Measurements from ENCODE around the gene PTHLH. TPM values are rescaled to one million over a fixed set of nuclear protein-coding genes. Genes with fewer than 3 reads are reported as not detected.

The PTHLH gene
- total RNA-seq, 4 donors from 2014 or later, result 4.5 to 9.6 (median 5.6) TPM

GRCh38 chr12:27998658-27999057, 26.1 kb upstream of the PTHLH start:
- no peak overlapping the region for H3K4me3 ChIP-seq
- no peaks in the 10 kb centered on the region for H3K9me3 ChIP-seq
- H3K4me1 ChIP-seq, result peaks cover 0 to 23% (median 0%) of the 10 kb centered on the region in 3 donors
- no peak overlapping the region for H3K27ac ChIP-seq
- H3K36me3 ChIP-seq, result no peaks in the 10 kb centered on the region
- no peak for TF ChIP-seq POLR2A (IDR thresholded peaks at IDR 0.05)
- TF ChIP-seq CTCF (IDR thresholded peaks at IDR 0.05), result no peak
- H3K27me3 ChIP-seq, result no peaks in the 10 kb centered on the region
- intact Hi-C loops (cut with DNase I), result no loop called here
- DNase-seq, result no peak

- Histone ChIP-seq H3K27ac (no peak overlapping the region), H3K36me3 (no peaks in the 10 kb centered on the region), H3K4me1 (peaks cover 0 to 23% (median 0%) of the 10 kb centered on the region in 3 donors), H3K9me3 (no peaks in the 10 kb centered on the region), H3K27me3 (no peaks in the 10 kb centered on the region), H3K4me3 (no peak overlapping the region)
- no peak for TF ChIP-seq CTCF (IDR thresholded peaks at IDR 0.05)
- TF ChIP-seq POLR2A (IDR thresholded peaks at IDR 0.05), result no peak
- intact Hi-C loops (cut with DNase I), result no loop called here
- DNase-seq, result no peak
- 51 to 57% methylated on average over 2 of the region's 2 CpGs for WGBS, 2 donors
Measured at GRCh38 chr12:27998170-27998569, 25.6 kb upstream of the PTHLH start.

GRCh38 chr12:27996761-27997160, 24.2 kb upstream of the PTHLH start:
- 56 to 68% methylated on average over 3 of the region's 3 CpGs for WGBS, 2 donors
- TF ChIP-seq CTCF (IDR thresholded peaks at IDR 0.05), result no peak
- no peak for TF ChIP-seq POLR2A (IDR thresholded peaks at IDR 0.05)
- intact Hi-C loops (cut with DNase I), result no loop called here
- no peaks in the 10 kb centered on the region for H3K36me3 ChIP-seq
- H3K4me1 ChIP-seq, result peaks cover 0 to 23% (median 0%) of the 10 kb centered on the region in 3 donors
- H3K4me3 ChIP-seq, result no peak overlapping the region
- no peaks in the 10 kb centered on the region for H3K9me3 ChIP-seq
- DNase-seq, result no peak
- no peaks in the 10 kb centered on the region for H3K27me3 ChIP-seq
- H3K27ac ChIP-seq, result no peak overlapping the region

- 84 to 97% methylated on average over 1 of the region's 1 CpG for WGBS, 2 donors
- Histone ChIP-seq H3K4me3 (no peak overlapping the region), H3K4me1 (peaks cover 0 to 23% (median 0%) of the 10 kb centered on the region in 3 donors), H3K27ac (no peak overlapping the region), H3K36me3 (no peaks in the 10 kb centered on the region), H3K27me3 (no peaks in the 10 kb centered on the region), H3K9me3 (no peaks in the 10 kb centered on the region)
- no peak for TF ChIP-seq CTCF (IDR thresholded peaks at IDR 0.05)
- TF ChIP-seq POLR2A (IDR thresholded peaks at IDR 0.05), result no peak
- intact Hi-C loops (cut with DNase I), result no loop called here
- DNase-seq, result no peak
Measured at GRCh38 chr12:27995406-27995805, 22.9 kb upstream of the PTHLH start.

GRCh38 chr12:27988594-27989233, 16.2 kb upstream of the PTHLH start:
- no peaks in the 10 kb centered on the region for H3K27me3 ChIP-seq
- no peak for TF ChIP-seq POLR2A (IDR thresholded peaks at IDR 0.05)
- H3K9me3 ChIP-seq, result no peaks in the 10 kb centered on the region
- DNase-seq, result no peak
- H3K36me3 ChIP-seq, result no peaks in the 10 kb centered on the region
- intact Hi-C loops (cut with DNase I), result no loop called here
- no peaks in the 10 kb centered on the region for H3K4me1 ChIP-seq
- no peak overlapping the region for H3K27ac ChIP-seq
- no peak overlapping the region for H3K4me3 ChIP-seq
- 39 to 60% methylated on average over 2 of the region's 2 CpGs for WGBS, 2 donors

- Histone ChIP-seq H3K9me3 (no peaks in the 10 kb centered on the region), H3K4me1 (no peaks in the 10 kb centered on the region), H3K27ac (no peak overlapping the region), H3K4me3 (no peak overlapping the region), H3K36me3 (no peaks in the 10 kb centered on the region), H3K27me3 (no peaks in the 10 kb centered on the region)
- intact Hi-C loops (cut with DNase I), result no loop called here
- WGBS, 2 donors, result 54 to 66% methylated on average over 5 of the region's 5 CpGs
- DNase-seq, result no peak
- no peak for TF ChIP-seq POLR2A (IDR thresholded peaks at IDR 0.05)
- TF ChIP-seq CTCF (IDR thresholded peaks at IDR 0.05), result no peak
Measured at GRCh38 chr12:27987331-27987730, 14.8 kb upstream of the PTHLH start.

Data from esophagus squamous epithelium (tissue), 5 donors.